22Rv1 (cell line): Measurements from ENCODE around the gene TGFBI.

ENCODE experiments used
- H3K27ac ChIP-seq: fragments of 450-650 bp; 2 replicates; pipeline ENCODE4 v1.5.1; 2017
- ZFX ChIP-seq: fragments of 450-650 bp; IDR thresholded peaks from 2 replicates; pipeline ENCODE4 v1.6.1; 2017; ENCODE audit warnings: antibody characterized with exemption, borderline replicate concordance
- TF ChIP-seq, protein P1 (sequence below): fragments of 450-650 bp; IDR thresholded peaks from 2 replicates; pipeline ENCODE4 v1.5.1; 2017; ENCODE audit warnings: mild to moderate bottlenecking

TGFBI gene

GRCh38 chr5:136079195-136079985, 50.6 kb downstream of the TGFBI start:
- H3K27ac ChIP-seq: no peak overlapping the region
- TF ChIP-seq, protein P1, sequence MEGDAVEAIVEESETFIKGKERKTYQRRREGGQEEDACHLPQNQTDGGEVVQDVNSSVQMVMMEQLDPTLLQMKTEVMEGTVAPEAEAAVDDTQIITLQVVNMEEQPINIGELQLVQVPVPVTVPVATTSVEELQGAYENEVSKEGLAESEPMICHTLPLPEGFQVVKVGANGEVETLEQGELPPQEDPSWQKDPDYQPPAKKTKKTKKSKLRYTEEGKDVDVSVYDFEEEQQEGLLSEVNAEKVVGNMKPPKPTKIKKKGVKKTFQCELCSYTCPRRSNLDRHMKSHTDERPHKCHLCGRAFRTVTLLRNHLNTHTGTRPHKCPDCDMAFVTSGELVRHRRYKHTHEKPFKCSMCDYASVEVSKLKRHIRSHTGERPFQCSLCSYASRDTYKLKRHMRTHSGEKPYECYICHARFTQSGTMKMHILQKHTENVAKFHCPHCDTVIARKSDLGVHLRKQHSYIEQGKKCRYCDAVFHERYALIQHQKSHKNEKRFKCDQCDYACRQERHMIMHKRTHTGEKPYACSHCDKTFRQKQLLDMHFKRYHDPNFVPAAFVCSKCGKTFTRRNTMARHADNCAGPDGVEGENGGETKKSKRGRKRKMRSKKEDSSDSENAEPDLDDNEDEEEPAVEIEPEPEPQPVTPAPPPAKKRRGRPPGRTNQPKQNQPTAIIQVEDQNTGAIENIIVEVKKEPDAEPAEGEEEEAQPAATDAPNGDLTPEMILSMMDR: no peak
- TF ChIP-seq ZFX: no peak

GRCh38 chr5:136080113-136080482, 51.3 kb downstream of the TGFBI start:
- no peak overlapping the region for H3K27ac ChIP-seq
- TF ChIP-seq, protein P1: no peak
- no peak for TF ChIP-seq ZFX

DNA sequence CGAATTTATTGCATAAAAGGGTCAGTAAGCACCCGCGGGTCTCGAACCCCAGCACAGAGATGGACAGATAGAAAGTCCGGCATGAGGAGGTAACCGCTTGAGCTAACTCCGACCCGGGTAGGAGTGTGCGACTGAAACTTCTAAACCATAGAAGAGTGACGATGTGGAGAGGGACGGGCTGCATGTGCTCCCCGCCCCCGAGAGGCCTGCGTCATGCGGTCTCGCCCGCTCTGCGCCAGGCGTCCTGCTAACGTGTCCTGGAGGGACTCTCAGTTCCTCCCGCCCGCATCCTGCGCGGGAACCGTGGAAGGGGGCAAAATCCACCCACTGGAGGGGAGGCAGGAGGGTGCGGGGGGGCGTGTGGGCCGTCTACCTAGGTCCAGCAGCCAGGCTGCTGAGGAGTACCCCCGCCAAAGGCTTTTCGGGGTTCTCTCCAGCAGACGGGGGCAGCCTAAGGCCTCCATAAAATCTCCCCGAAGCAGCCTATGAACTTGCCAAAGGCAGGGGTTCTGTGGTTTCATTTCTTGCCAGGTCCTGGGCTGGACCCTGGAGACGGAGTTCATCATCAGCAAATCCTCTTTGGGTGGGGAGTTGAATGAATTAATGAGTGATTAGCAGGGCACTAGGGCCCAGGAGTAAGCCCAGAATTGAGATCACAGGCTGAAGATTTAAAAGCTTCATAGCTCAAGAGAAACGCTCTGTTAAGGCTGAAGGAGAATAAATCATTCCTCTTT, 51.9 kb downstream of the TGFBI start:
- no peak overlapping the region for H3K27ac ChIP-seq
- no peak for TF ChIP-seq ZFX
- TF ChIP-seq, protein P1: no peak

GRCh38 chr5:136081217-136081591, 52.4 kb downstream of the TGFBI start:
- H3K27ac ChIP-seq: no peak overlapping the region
- TF ChIP-seq, protein P1: no peak
- no peak for TF ChIP-seq ZFX

- TF ChIP-seq, protein P1: peak; percentile 90
- TF ChIP-seq ZFX: no peak
- H3K27ac ChIP-seq: no peak overlapping the region
Observed at GRCh38 chr5:136082390-136083193, 53.8 kb downstream of the TGFBI start.

GRCh38 chr5:136084698-136085097, 55.9 kb downstream of the TGFBI start:
- no peak overlapping the region for H3K27ac ChIP-seq
- no peak for TF ChIP-seq ZFX
- TF ChIP-seq, protein P1: no peak
